B cell (primary cell): ENCODE data around the gene CEMIP. TPM values are rescaled to one million over a fixed set of nuclear protein-coding genes. Genes with fewer than 3 reads are reported as not detected.

Experiments
- ATAC-seq: fragments of 200-7000 bp; cut with Tn5 transposase; one replicate; pipeline ENCODE4 v1.10.0; 2021; ENCODE audit warnings: low read depth, mild to moderate bottlenecking, moderate number of reproducible peaks, moderate library complexity
- CTCF ChIA-PET: fragments of 350-600 bp; sonication (Branson Sonifier 250); formaldehyde crosslinking; loops from one replicate; lab custom pipeline; 2021; ENCODE audit warnings: antibody characterized with exemption, inconsistent platforms; lab: Charles Lee
- POLR2A ChIA-PET: fragments of 350-600 bp; sonication (Branson Sonifier 250); formaldehyde crosslinking; loops from one replicate; lab custom pipeline; 2021; ENCODE audit warnings: antibody characterized with exemption; lab: Charles Lee
- DNase-seq: peaks from one replicate; pipeline ENCODE4 v3.0.0; 2013
- H2AFZ ChIP-seq: 2 replicates; pipeline ENCODE4 v1.6.1; 2012; ENCODE audit warnings: mild to moderate bottlenecking, low read depth, low read length; ENCODE audit not compliant: insufficient read depth, poor library complexity, severe bottlenecking
- H3K27ac ChIP-seq, 2 donors: 1 replicate in 1 of 2; 2 replicates in 1 of 2; pipeline ENCODE4 v1.5.1; 2012 to 2013; ENCODE audit warnings: low read length in 2 of 2, mild to moderate bottlenecking in 2 of 2, moderate library complexity in 1 of 2
- H3K27me3 ChIP-seq, 4 experiments: fragments of 200-600 bp in 1 of 4; sonication (generic) in 1 of 4; replicated peaks in 1 of 4; 1 replicate in 2 of 4; 2 replicates in 2 of 4; pipeline versions ENCODE4 v1.6.1 to v1.7.0; 2013 to 2016; ENCODE audit warnings: low read length in 3 of 4, mild to moderate bottlenecking in 2 of 4, mixed read lengths in 1 of 4, moderate library complexity in 1 of 4; ENCODE audit not compliant: insufficient read depth in 4 of 4, control insufficient read depth in 3 of 4; ENCODE audit errors: control extremely low read depth in 1 of 4
- H3K36me3 ChIP-seq, 2 experiments: replicated peaks in 1 of 2; 1 replicate in 1 of 2; 2 replicates in 1 of 2; pipeline versions ENCODE4 v1.6.1 to v1.7.1; 2013; ENCODE audit warnings: low read length in 1 of 2; ENCODE audit not compliant: insufficient read depth in 2 of 2, control insufficient read depth in 1 of 2; ENCODE audit errors: control extremely low read depth in 1 of 2, extremely low read depth in 1 of 2
- H3K4me1 ChIP-seq, 2 donors: fragments of 200-600 bp in 1 of 2; sonication (generic) in 1 of 2; 1 replicate in 1 of 2; 2 replicates in 1 of 2; pipeline versions ENCODE4 v1.5.1 to v1.6.1; 2013 to 2017; ENCODE audit warnings: low read length in 2 of 2; ENCODE audit not compliant: control insufficient read depth in 2 of 2, insufficient read depth in 2 of 2
- H3K4me2 ChIP-seq: replicated peaks from 2 replicates; pipeline ENCODE3; 2012; ENCODE audit warnings: mild to moderate bottlenecking, low read depth, low read length; ENCODE audit not compliant: poor library complexity, severe bottlenecking
- H3K4me3 ChIP-seq, 5 experiments: fragments of 200-600 bp in 1 of 5; sonication (generic) in 1 of 5; 1 replicate in 3 of 5; 2 replicates in 2 of 5; pipeline versions ENCODE4 v1.5.1 to v1.7.0; 2011 to 2016; ENCODE audit warnings: low read length in 4 of 5, mild to moderate bottlenecking in 4 of 5, low read depth in 2 of 5, control low read depth in 1 of 5, moderate library complexity in 1 of 5; ENCODE audit not compliant: insufficient read depth in 1 of 5; ENCODE audit errors: control extremely low read depth in 1 of 5, extremely low read depth in 1 of 5
- H3K79me2 ChIP-seq: fragments of 200-600 bp; sonication (generic); one replicate; pipeline ENCODE4 v1.6.0; 2016; ENCODE audit warnings: low read length; ENCODE audit not compliant: control insufficient read depth, insufficient read depth
- H3K9ac ChIP-seq: fragments of 200-600 bp; sonication (generic); 2 replicates; pipeline ENCODE4 v1.6.1; 2017; ENCODE audit warnings: mild to moderate bottlenecking, low read length, moderate library complexity
- H3K9me3 ChIP-seq, 3 donors: one replicate each; pipeline versions ENCODE4 v1.6.1 to v1.7.1; 2013; ENCODE audit warnings: low read length in 2 of 3; ENCODE audit not compliant: control insufficient read depth in 2 of 3, insufficient read depth in 1 of 3; ENCODE audit errors: control extremely low read depth in 1 of 3
- H4K20me1 ChIP-seq: 2 replicates; pipeline ENCODE4 v1.6.0; 2012; ENCODE audit warnings: mild to moderate bottlenecking, low read length; ENCODE audit not compliant: insufficient read depth, control insufficient read depth, poor library complexity, severe bottlenecking
- H3K27ac Mint-ChIP-seq: one replicate; pipeline ENCODE4 v1.8.0; 2021; ENCODE audit warnings: mixed read lengths
- H3K27me3 Mint-ChIP-seq: one replicate; pipeline ENCODE4 v1.8.0; 2021; ENCODE audit warnings: mixed read lengths
- H3K4me1 Mint-ChIP-seq: one replicate; pipeline ENCODE4 v1.8.0; 2021; ENCODE audit warnings: mixed read lengths
- H3K4me3 Mint-ChIP-seq: one replicate; pipeline ENCODE4 v1.8.0; 2021; ENCODE audit warnings: mixed read lengths
- H3K9me3 Mint-ChIP-seq: one replicate; pipeline ENCODE4 v1.8.0; 2022; ENCODE audit warnings: mixed read lengths; ENCODE audit not compliant: insufficient read depth
- CTCF ChIP-seq: fragments of 200-600 bp; IDR thresholded peaks from one replicate; pipeline ENCODE4 v1.8.0; 2022; ENCODE audit warnings: antibody characterized with exemption, mild to moderate bottlenecking
- EZH2 ChIP-seq: IDR thresholded peaks from 2 replicates; pipeline ENCODE4 v1.6.1; 2012; ENCODE audit warnings: borderline replicate concordance, low read depth, mild to moderate bottlenecking, moderate library complexity, low read length; ENCODE audit not compliant: insufficient read depth, poor library complexity, severe bottlenecking
- WGBS: methylation state at CpG from one replicate; pipeline ENCODE4 v1.1.5; 2013; ENCODE audit warnings: missing lambda C conversion rate; ENCODE audit not compliant: insufficient coverage; 5-methylcytosine and 5-hydroxymethylcytosine counted together
- intact Hi-C: fragments of 100-400 bp; cut with micrococcal nuclease; formaldehyde crosslinking; loops from one replicate; pipeline ENCODE4 v1.10.0; 2022
- polyA plus RNA-seq: library from polyadenylated mRNA; depleted of rRNA; stranded (reverse); fragments of >200 nt; gene quantifications from 2 replicates; pipeline ENCODE4 v1.2.3, GENCODE V29; 2012
- total RNA-seq, 2 donors: library from RNA; stranded (reverse); fragments of 120-200 nt in 1 of 2; gene quantifications; 1 replicate in 1 of 2; 2 replicates in 1 of 2; pipeline versions ENCODE4 v1.2.3 to v1.2.4, GENCODE V29; 2013 to 2022

The CEMIP gene
- total and polyA plus RNA-seq, 2 donors (not counting 1 experiment from before 2014, with no cell fraction given), result 0.32 TPM; not detected in 1

- peaks cover 29% of the 10 kb centered on the region for H3K79me2 ChIP-seq
- H3K36me3 ChIP-seq, result peaks cover 0 to 13% of the 10 kb centered on the region in 2 experiments
- peak overlapping the region; percentile 98 for H3K4me3 Mint-ChIP-seq
- peak overlapping the region; percentile 84 for H2AFZ ChIP-seq
- peaks cover 0 to 3% (median 2%) of the 10 kb centered on the region in 3 donors for H3K9me3 ChIP-seq
- ChIA-PET CTCF (interaction anchor here (1.0 to 1.5 kb wide), 2 partner anchors 20 to 266 kb away, joined by 3 to 4 read pairs; no protein-coding TSS in a partner anchor), POLR2A (interaction anchor here (1.2 to 2.5 kb wide), 2 partner anchors 9 to 11 kb away, joined by 6 to 15 read pairs; no protein-coding TSS in a partner anchor)
- intact Hi-C loops, result loop anchor here (1.0 to 10.0 kb wide), 4 partner anchors 10 to 1265 kb away; partner anchors contain the start of genes ABHD17C, EFL1, MESD and SAXO2
- H3K4me3 ChIP-seq, result peak overlapping the region; percentile 70 to 94 (median 77)
- peak overlapping the region; percentile 81 to 94 for H3K27ac ChIP-seq
- H3K27ac Mint-ChIP-seq, result peak overlapping the region; percentile 99
- H3K4me2 ChIP-seq, result peak overlapping the region; percentile 84
- 3% methylated on average over 7 of the region's 13 CpGs for WGBS
- DNase-seq (peak; percentile 73), ATAC-seq (no peak)
- peaks cover 30 to 39% of the 10 kb centered on the region in 2 donors for H3K4me1 ChIP-seq
- H4K20me1 ChIP-seq, result peaks cover 26% of the 10 kb centered on the region
- H3K27me3 Mint-ChIP-seq, result no peaks in the 10 kb centered on the region
- peak overlapping the region; percentile 96 for H3K9ac ChIP-seq
- TF ChIP-seq EZH2, result no peak
- TF ChIP-seq CTCF, result no peak
- no peaks in the 10 kb centered on the region for H3K27me3 ChIP-seq
- peaks cover 35% of the 10 kb centered on the region for H3K4me1 Mint-ChIP-seq
- H3K9me3 Mint-ChIP-seq, result no peaks in the 10 kb centered on the region
Observed at GRCh38 chr15:80999623-81000036, 220.5 kb downstream of the CEMIP start.

DNA sequence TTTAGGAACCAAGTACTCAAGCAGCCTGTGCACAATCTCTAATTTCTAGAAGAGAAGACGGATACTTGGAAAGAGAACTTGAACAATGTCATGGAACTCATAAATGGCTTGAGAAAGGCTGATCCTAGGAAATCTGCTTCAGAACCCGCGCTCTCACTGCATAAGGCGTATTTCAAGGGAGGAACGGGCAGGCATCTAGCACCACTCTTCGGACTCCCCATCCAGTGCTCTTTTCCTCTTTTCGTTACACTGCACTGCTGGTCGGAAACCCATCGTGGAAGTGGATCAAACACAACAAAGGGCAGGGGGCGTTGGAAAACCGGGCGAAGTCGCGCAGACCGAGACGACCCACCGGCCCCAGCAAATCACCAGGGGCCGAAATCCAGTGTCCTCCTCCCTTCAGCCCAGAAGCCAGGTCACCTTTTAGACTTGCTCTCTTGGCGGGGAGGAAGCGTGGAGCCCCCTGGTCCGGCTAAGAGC lies 221.0 kb downstream of the CEMIP start:
- peaks cover 34% of the 10 kb centered on the region for H3K79me2 ChIP-seq
- peaks cover 40% of the 10 kb centered on the region for H3K4me1 Mint-ChIP-seq
- WGBS, result 1% methylated on average over 21 of the region's 21 CpGs

More for the DNA sequence above, 221.0 kb downstream of the CEMIP start:
- Histone ChIP-seq H3K27ac (peak overlapping the region; percentile 81 to 94), H3K4me2 (peak overlapping the region; percentile 84), H2AFZ (peak overlapping the region; percentile 84), H4K20me1 (peaks cover 32% of the 10 kb centered on the region), H3K9me3 (peaks cover 0 to 3% (median 2%) of the 10 kb centered on the region in 3 donors), H3K36me3 (peaks cover 0 to 13% of the 10 kb centered on the region in 2 experiments), H3K9ac (peak overlapping the region; percentile 96), H3K4me1 (peaks cover 35 to 39% of the 10 kb centered on the region in 2 donors), H3K27me3 (no peaks in the 10 kb centered on the region), H3K4me3 (peak overlapping the region; percentile 70 to 94 (median 77))
- no peak for TF ChIP-seq EZH2
- no peak for TF ChIP-seq CTCF
- no peaks in the 10 kb centered on the region for H3K9me3 Mint-ChIP-seq
- intact Hi-C loops, result loop anchor here (1.0 to 10.0 kb wide), 3 partner anchors 11 to 1265 kb away; partner anchors contain the start of genes EFL1, MESD and SAXO2
- H3K27me3 Mint-ChIP-seq, result no peaks in the 10 kb centered on the region
- peak overlapping the region; percentile 98 for H3K4me3 Mint-ChIP-seq
- peak overlapping the region; percentile 99 for H3K27ac Mint-ChIP-seq
- DNase-seq (no peak), ATAC-seq (no peak)
- POLR2A ChIA-PET, result interaction anchor here (0.6 to 2.5 kb wide), 3 partner anchors 9 to 178 kb away, joined by 3 to 15 read pairs (median 6); no protein-coding TSS in a partner anchor
- CTCF ChIA-PET, result interaction anchor here (1.4 to 1.5 kb wide), 2 partner anchors 21 to 268 kb away, joined by 4 read pairs; no protein-coding TSS in a partner anchor
